Epithelial cell of prostate (primary cell): ENCODE data around the gene KCNJ6.
A peak's percentile ranks its signal among the peaks of the same experiment; 100 is the strongest.
"Not testable (repeated sequence)": the region's sequence is repeated elsewhere in the genome, so short reads cannot be mapped to it uniquely, and the experiment has no call there.

Source experiments
- DNase-seq: peaks from one replicate; pipeline ENCODE4 v3.0.0-alpha.2; 2011; ENCODE audit warnings: low read depth, low spot score
- H3K27ac ChIP-seq: fragments of 450-650 bp; 2 replicates; pipeline ENCODE4 v1.5.1; 2017; ENCODE audit warnings: mild to moderate bottlenecking

KCNJ6 gene

DNA sequence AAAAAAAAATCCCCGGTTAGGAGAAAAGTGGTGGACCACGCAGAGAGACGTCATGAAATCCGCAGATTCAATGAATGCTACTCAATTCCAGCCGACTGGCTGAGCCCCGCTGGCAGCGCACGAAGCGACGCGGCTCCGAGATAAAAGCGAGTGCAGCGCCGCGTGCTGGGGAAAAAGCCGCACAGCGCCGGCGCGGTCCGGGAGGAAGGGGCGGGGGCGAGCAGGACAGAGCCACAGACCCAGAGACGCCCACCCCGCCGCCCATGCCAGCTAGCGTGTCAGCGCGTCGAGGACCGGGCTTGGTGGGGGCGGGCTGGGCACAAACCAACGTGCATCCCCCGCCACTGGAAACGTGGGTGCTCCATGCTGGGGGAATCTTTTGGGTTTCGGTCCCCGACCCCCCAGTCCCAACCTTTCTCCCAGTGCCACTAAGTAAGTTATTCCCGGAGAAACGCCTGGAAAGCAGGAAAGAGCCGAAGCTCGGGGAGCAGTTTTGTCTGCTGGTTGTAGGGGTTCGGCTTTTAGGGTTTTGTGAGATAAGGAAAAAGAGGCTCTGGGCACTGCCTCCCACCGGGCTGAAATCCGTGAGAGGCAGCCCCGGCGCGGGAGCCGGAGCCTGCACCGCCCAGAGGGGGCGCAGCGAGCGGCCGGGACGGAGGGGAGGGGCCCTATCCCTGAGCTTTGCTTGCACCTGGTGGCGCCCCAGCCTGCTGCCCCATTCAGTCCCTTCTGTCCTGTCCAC lies at the start of gene KCNJ6:
KCNJ6 (minus strand) TSS at position 148 of the 742 bp plus-strand sequence. CDS start 75,775 bp downstream, outside the sequence.
- DNase-seq: no peak
- H3K27ac ChIP-seq: no peak within 1 kb of the TSS

- no peak overlapping the region for H3K27ac ChIP-seq
- DNase-seq: no peak
These were observed 49.0 kb upstream of the KCNJ6 start for GRCh38 chr21:37965088-37965805.

DNA sequence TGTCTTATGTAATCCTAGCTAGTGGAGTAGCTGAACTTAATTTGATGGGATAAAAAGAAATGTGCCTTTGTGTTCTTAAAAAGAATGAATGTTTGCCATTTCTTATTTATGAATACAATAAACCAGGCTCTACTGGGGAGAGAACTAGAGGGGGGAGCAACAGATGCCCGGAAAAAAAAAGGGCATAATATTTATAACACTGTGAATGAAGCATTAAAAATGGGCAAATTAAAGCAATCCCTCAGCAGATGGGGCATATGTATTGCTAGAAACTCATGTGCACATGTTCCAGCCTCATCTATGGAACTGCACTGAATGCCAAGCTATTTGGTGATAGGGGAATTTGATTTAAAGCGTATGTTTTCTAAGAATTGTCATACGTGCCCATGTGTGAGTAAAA lies 42.3 kb upstream of the KCNJ6 start:
- H3K27ac ChIP-seq: no peak overlapping the region
- no peak for DNase-seq

GRCh38 chr21:37956772-37957171 lies 40.5 kb upstream of the KCNJ6 start:
- DNase-seq: no peak
- H3K27ac ChIP-seq: no peak overlapping the region

DNA sequence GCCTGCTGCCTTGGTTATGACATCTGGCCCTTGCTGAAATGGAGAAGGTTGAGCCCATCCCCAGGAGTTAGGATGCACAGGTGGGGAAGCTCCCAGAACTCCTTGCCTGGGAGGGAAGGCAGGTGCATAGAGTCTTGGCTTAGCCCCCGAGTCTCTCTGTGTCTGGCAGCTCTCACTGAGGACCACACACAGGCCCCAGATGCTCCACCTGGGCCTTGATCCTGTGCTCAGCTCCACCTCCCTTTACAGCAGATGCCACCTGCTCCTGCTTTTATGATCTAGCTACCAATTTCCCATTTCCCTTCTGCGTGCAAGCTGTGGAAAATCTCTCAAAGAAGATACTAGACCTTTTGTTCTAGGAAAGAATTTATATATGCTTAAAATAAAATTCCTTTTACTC lies 28.8 kb upstream of the KCNJ6 start:
- no peak overlapping the region for H3K27ac ChIP-seq
- DNase-seq: no peak

DNA sequence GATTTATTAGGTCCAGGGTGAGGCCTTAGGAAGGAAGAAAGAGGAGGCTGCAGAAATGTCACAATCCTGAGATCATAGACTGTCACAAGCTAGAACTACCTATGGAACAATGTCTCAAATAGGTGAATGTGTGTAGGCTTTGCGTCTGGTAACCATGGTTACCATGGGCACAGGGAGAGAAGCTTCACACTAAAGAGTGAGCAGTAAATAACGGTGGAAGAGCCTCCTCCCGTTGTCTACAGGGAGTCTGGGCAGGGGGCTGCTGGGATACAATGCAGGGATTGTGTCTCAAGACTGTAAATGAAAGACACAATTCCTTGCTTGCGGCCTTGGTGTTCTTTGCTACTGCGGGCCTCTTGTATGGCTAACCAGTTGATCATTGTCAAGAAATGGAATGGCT lies 28.2 kb upstream of the KCNJ6 start:
- no peak overlapping the region for H3K27ac ChIP-seq
- no peak for DNase-seq

DNA sequence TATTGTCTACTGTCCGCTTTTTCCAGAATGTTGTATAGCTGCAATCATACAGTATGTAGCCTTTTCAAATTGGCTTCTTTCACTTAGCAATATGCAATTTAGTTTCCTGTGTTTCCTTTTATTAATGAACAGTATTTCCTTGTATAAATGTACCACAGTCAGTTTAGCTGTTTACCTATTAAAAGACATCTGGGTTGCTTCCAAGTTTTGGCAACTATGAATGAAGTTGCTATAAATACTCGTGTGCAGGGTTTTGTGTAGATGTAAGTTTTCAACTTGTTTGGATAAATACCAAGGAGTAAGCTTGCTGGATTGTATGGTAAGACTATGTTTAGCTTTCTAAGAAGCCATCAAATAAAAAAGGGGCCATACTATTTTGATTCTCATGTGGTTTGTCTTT lies 24.4 kb upstream of the KCNJ6 start:
- no peak for DNase-seq
- no peak overlapping the region for H3K27ac ChIP-seq

DNA sequence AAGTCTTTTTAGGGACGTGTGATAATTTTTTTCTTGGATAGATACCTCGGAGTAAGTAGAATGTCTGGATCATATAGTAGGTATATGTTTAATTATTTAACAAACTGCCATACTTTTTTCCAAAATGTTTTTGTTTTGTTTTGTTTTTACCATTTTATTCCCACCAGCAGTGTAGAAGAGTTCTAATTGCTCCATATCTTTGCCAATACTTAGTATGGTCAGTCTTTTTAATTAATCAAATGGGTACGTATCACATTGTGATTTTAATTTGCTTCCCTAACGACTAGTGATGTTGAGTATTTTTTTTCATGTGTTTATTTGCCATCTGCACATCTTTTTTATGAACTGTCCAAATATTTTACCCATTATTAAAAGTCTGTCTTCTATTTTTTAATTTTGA lies 23.6 kb upstream of the KCNJ6 start:
- DNase-seq: no peak
- no peak overlapping the region for H3K27ac ChIP-seq

- peak; percentile 37 for DNase-seq
- H3K27ac ChIP-seq: no peak overlapping the region
These were observed 23.0 kb upstream of the KCNJ6 start for GRCh38 chr21:37939251-37939650.

- DNase-seq: no peak
- H3K27ac ChIP-seq: no peak overlapping the region
These were observed 21.4 kb upstream of the KCNJ6 start for GRCh38 chr21:37937668-37938067.

GRCh38 chr21:37936010-37936785 lies 19.9 kb upstream of the KCNJ6 start:
- no peak overlapping the region for H3K27ac ChIP-seq
- no peak for DNase-seq

GRCh38 chr21:37932936-37933335 lies 16.7 kb upstream of the KCNJ6 start:
- no peak overlapping the region for H3K27ac ChIP-seq
- DNase-seq: no peak

DNA sequence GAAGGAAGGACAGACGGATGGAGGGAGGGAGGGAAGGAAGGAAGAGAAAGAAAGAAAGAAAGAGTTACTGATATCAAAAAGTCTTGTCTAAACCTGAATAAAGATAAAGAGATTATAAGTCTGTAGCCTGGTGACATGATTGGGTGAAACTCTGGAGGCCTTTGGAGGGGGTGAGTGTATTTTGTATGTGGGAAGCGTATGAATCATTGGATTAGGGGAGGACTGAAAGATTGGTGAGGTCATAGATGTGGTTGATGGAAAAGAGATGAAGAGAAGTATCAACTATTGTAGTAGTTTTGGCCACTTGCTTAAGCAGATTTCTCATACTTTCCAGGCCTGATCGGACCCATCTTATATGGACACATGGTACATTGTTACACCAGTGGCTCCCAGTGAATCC lies 11.5 kb upstream of the KCNJ6 start:
- DNase-seq: no peak
- H3K27ac ChIP-seq: no peak overlapping the region

DNA sequence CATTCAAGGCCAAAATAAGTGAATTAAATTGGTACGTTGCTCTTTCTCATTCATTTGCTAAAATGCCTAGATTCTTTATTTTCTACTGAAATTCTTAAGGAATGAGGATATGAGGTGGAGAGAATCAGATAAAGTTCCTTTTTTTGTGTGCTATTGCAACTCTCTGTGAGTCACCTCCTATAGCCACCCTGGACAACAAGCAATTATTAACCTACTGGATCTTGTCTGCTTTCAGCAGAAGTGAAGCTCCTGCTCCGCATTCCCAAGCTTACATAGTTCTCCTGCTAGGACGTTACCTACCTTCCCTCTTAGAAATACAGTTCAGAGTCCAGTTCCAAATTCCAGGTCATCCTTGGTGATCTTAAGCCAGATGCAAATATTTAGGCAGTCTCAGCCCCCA lies 4.8 kb upstream of the KCNJ6 start:
- H3K27ac ChIP-seq: no peak overlapping the region
- no peak for DNase-seq

DNA sequence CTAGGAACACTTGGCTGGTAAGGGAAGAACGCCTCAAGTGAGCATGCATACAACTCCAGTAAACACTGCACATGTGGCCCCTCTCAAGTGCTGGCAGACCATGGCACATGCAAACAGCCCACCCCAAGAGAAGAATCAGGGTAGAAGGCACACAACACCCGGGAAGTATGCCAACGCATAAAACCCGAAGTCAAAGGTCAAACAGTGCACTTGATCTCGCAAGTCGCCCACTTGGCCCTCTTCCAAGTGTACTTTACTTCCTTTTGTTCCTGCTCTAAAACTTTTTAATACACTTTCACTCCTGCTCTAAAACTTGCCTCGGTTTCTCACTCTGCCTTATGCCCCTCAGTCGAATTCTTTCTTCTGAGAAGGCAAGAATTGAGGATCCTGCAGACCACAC lies 4.0 kb upstream of the KCNJ6 start:
- H3K27ac ChIP-seq: not testable (repeated sequence)

DNA sequence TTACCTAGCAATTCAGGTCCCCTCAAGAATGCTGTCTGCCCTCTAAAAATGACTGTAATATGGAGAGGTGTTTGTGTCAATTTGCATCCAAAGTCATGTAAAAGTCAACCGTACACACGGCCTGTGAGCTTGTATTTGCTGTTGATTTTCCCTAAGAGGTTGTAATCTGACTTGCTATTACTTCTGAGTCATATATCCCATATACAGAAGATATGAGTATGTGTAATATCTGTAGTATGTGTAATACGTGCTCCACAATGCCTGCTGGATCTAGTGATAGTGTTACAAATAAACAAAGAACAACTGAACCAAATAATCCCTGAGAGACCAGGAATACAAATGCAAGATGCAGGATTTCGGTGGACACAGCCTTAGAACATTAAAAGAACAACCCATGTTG lies 1.4 kb upstream of the KCNJ6 start:
- peak; percentile 22 for DNase-seq
- no peak overlapping the region for H3K27ac ChIP-seq

More for the DNA sequence above, 4.0 kb upstream of the KCNJ6 start:
- not testable (repeated sequence) for DNase-seq

GRCh38 chr21:37915941-37916309 lies 332 bp downstream of the KCNJ6 start:
- no peak overlapping the region for H3K27ac ChIP-seq
- DNase-seq: no peak

- no peak for DNase-seq
These were observed 753 bp downstream of the KCNJ6 start for GRCh38 chr21:37915497-37915911.

GRCh38 chr21:37912616-37913015 lies 3.6 kb downstream of the KCNJ6 start:
- no peak for DNase-seq
- H3K27ac ChIP-seq: no peak overlapping the region

More at GRCh38 chr21:37915497-37915911, 753 bp downstream of the KCNJ6 start:
- H3K27ac ChIP-seq: no peak overlapping the region

DNA sequence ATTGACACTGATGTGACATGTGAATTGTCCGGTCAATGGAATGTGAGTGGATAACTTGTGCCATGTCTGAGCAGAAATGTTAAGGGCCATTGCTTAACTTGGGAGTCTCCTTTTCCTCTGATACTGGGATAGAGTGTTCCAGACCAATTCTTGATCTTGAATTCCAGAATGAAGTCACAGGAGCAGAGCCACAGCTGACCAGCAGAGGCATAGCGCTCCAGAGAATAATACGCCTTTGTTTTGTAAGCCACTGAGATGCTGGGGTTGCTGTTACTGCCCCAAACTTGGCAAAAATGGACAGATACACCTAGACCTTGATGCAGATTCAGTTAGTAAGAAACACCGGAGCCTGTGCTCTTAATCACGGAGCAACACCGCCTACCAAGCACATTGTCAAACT lies 6.3 kb downstream of the KCNJ6 start:
- no peak for DNase-seq
- H3K27ac ChIP-seq: no peak overlapping the region

DNA sequence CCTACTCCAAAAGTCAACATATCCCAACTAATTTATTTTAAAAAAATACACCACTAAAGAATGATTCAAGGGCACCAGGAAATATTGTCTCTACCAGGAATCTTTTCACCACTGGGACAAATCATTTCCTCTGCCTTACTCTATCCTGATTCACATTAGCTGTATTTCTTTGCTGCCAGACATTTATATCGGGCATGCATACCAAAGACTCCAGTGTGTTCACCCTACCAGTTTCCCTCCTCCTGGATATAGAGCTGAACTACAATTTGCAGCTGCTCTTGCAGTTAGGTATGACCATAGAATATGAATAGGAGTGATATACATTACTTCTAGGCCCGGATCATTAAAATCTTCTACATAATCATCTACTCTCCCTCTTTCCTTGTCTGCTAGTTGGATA lies 7.6 kb downstream of the KCNJ6 start:
- no peak for DNase-seq
- no peak overlapping the region for H3K27ac ChIP-seq
